ENCODE results near the gene FUBP3.
A peak's percentile ranks its signal among the peaks of the same experiment; 100 is the strongest.

Gene FUBP3

GRCh38 chr9:130578865-130579737 is at the start of gene FUBP3:
Gene FUBP3, plus strand, starts transcription at chr9:130579577. Its CDS starts 104 bp downstream, at chr9:130579681.
- DNase-seq: peak; percentile 71

GRCh38 chr9:130530938-130531337 is 48.4 kb upstream of the FUBP3 start:
- DNase-seq: no peak

GRCh38 chr9:130531670-130532069 is 47.7 kb upstream of the FUBP3 start:
- DNase-seq: no peak

DNA sequence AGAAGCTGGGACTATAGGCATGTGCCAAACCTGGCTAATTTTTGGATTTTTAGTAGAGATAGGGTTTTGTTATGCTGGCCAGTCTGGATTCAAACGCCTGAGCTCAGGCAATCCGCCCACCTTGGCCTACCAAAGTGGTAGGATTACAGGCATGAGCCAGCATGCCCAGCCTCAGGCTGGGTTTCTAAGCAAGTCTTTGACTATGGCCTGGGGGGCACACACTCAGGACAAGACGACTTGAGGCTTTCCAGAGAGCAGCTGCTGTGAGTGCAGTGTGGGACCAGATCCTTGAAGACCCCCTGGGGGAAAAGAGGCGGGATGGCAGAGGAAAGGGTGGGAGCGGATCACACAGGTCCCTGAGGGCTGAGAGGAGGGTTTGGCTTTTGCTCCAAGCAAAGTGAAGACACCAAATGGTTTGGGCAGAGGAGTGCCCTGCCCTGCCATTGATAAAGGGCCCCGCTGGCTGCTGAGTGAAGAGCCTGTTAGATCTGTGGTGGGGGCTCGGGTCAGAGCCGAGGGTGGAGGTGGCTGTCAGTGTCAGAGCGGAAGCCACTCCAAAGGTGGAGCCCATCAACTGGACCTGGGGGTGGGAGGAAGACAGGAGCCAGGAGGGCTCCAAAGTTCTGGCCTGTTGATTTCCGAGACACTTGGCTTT is 46.8 kb upstream of the FUBP3 start:
- no peak for DNase-seq

GRCh38 chr9:130535818-130536521 is 43.4 kb upstream of the FUBP3 start:
- peak; percentile 86 for DNase-seq

GRCh38 chr9:130536701-130537107 is 42.7 kb upstream of the FUBP3 start:
- no peak for DNase-seq

- no peak for DNase-seq
Observed at GRCh38 chr9:130537346-130538050, 41.9 kb upstream of the FUBP3 start.

GRCh38 chr9:130539420-130540223 is 39.8 kb upstream of the FUBP3 start:
- no peak for DNase-seq

DNA sequence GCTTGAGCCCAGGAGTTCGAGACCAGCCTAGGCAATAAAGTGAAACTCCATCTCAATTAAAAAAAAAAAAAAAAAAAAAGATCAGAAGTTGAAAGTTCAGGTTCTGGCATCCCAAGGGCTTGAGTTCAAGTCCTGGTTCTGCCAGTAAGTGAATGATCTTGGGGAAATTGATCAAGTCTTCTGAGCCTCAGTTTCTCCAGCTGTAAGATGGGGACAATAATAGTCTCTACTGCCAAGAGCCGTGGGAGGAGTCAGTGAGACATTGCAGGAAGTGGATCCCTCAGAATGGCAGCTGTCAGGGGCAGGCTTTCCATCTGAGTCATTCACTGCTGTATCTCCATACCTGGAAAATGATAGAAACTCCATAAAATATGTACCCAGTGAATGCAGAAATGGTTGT is 37.8 kb upstream of the FUBP3 start:
- no peak for DNase-seq

- no peak for DNase-seq
Observed at GRCh38 chr9:130542038-130542437, 37.3 kb upstream of the FUBP3 start.

DNA sequence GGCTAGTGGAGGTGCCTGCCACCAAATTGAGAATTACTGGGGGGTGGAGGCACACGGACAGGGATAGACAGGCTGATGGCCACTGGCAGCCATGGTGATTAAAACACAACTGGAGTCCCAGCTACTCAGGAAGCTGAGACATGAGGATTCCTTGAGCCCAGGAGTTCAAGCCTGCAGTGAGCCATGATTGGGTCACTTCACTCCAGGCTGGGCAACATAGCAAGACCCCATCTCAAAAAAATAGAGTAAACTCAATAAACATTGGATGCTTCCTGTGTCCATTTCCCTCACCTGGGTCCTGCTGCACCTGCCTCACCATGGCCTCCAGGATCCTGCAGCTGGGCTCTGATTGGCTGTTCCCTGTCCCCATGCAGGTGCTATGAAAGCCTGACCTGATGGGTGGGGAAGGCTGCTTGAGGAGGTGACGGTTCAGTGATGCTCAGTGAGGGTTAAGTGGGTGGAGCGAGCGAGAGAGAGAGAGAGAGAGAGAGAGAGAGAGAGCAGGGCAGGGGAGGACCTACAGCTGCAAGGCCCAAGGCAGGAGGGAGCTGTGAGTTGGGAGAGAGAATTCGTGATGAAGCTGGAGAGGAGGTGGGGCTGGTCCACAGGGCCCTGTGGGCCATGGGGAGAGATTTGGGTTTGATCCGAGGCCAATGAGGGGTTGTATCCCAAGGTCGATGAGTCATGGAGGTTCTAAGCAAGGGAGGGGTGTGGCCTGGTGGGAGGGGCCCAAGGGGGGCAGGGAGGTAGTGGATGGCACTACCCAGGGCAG is 36.7 kb upstream of the FUBP3 start:
- DNase-seq: peak; percentile 91

- DNase-seq: no peak
Observed at GRCh38 chr9:130543368-130543767, 36.0 kb upstream of the FUBP3 start.

GRCh38 chr9:130543859-130544258 is 35.5 kb upstream of the FUBP3 start:
- no peak for DNase-seq

GRCh38 chr9:130544364-130544763 is 35.0 kb upstream of the FUBP3 start:
- DNase-seq: no peak

DNA sequence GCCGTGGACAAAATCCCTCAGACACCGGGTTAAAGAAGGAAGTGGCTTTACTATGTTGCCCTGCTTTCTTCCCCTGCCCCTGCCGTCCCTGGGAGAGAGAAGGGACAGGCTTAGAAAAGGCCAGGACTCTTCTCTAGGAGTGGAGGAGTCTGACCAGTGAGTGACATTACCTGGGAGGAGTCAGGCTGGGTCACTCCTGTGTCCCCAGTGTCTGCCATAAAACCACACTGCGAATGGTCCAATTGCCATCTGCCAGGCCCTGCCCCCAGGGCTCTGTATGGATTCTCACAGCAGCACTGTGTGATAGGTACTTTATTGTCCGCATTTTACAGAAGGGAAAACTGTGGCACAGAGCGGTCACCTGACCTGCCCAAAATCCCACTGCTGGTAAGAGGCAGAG is 31.3 kb upstream of the FUBP3 start:
- no peak for DNase-seq

- DNase-seq: no peak
Observed at GRCh38 chr9:130549093-130549735, 30.2 kb upstream of the FUBP3 start.

- no peak for DNase-seq
Observed at GRCh38 chr9:130554606-130555005, 24.8 kb upstream of the FUBP3 start.

DNA sequence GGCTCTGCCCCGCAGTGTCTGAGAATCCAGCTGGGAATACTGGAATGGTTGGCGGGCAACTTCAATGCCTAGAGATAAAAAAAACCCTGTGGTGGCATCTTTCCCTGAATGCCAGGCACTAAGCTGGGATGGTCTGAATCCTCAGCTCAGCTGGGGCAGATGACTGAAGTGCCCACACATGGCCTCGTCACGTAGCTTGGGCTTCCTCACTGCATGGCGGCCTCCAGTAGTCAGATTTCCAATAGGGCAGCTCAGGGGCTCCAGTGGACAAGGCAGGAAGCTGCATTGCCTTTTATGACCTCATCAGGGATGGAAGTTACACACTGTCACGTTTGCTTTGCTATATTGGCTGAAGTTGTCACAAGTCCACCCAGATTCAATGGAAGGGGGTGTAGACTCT is 24.3 kb upstream of the FUBP3 start:
- DNase-seq: no peak

DNA sequence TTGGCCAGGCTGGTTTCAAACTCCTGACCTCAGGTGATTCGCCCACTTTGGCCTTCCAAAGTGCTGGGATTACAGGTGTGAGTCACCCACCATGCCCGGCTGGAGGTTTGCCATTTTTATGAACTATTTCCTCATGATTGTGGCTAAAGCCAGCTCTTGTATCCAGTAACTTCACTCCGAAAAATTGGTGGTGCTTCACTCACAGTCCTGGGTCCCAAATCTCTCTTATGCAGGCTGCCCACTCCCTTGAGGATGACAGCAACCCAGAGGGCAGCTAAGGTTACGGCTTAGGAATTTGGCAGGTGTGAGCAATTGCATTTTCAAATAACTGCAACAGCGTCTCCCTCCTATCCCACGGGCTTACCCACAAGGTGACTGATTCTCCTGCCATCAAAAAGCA is 23.4 kb upstream of the FUBP3 start:
- DNase-seq: no peak

GRCh38 chr9:130556396-130557076 is 22.8 kb upstream of the FUBP3 start:
- no peak for DNase-seq
